Neural progenitor cell (in vitro differentiated cells): ENCODE results near the gene KCNQ1.

Experiments
- EZH2 ChIP-seq: fragments of 200-600 bp; sonication (generic); IDR thresholded peaks from 2 replicates; pipeline ENCODE4 v1.6.1; 2017; ENCODE audit warnings: antibody characterized with exemption, mild to moderate bottlenecking, moderate library complexity
- TF ChIP-seq, protein P1 (sequence below): fragments of 200-600 bp; sonication (generic); IDR thresholded peaks from 2 replicates; pipeline ENCODE4 v1.5.1; 2017; ENCODE audit warnings: antibody characterized with exemption, mild to moderate bottlenecking

DNA sequence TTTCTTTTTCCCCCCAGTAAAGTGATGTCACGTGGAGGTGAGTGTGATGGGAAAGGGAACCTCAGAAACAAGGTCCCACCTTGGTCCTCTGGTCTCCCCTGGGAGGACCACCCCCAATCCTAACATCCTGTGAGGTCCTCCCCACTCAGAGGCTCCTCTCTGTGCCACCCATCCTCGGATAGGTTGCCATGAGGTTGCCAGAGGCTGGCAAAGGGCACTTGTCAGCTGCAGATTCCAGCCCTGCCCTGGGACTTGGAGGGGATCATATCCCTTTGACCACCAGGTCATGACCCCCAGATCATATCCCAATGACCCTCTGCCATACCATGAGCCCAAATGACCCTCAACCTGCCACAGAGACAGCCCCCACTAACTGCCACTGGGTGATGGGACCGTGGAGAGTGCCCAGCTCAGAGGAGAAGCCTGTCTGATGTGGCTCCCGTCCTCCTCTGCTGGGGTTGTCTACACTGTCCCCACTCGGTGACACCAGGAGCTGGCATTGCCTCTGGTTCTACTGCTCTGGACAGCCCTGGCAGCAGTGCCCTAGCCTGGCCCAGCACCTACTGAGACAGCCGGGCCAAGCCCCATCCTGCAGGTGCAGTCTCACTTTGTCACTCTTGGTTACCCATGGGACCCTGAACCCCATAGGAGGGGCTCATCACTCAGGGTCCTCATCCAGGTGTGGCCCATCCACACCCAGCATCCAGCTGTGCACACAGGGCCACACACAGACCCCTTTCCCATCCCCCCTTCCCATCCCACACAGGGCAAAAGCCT lies 345.2 kb downstream of the KCNQ1 start:
- TF ChIP-seq, protein P1, sequence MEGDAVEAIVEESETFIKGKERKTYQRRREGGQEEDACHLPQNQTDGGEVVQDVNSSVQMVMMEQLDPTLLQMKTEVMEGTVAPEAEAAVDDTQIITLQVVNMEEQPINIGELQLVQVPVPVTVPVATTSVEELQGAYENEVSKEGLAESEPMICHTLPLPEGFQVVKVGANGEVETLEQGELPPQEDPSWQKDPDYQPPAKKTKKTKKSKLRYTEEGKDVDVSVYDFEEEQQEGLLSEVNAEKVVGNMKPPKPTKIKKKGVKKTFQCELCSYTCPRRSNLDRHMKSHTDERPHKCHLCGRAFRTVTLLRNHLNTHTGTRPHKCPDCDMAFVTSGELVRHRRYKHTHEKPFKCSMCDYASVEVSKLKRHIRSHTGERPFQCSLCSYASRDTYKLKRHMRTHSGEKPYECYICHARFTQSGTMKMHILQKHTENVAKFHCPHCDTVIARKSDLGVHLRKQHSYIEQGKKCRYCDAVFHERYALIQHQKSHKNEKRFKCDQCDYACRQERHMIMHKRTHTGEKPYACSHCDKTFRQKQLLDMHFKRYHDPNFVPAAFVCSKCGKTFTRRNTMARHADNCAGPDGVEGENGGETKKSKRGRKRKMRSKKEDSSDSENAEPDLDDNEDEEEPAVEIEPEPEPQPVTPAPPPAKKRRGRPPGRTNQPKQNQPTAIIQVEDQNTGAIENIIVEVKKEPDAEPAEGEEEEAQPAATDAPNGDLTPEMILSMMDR = no peak
- no peak for TF ChIP-seq EZH2
